OCI-M2 (cell line): Measurements from ENCODE around the gene NHLH1.

Source experiments
- DNase-seq: peaks from one replicate; lab custom pipeline; 2025; ENCODE audit not compliant: unreplicated experiment; lab: John Stamatoyannopoulos, UW

Gene NHLH1

GRCh38 chr1:160358073-160358472 lies 8.8 kb upstream of the NHLH1 start:
- DNase-seq, result no peak

DNA sequence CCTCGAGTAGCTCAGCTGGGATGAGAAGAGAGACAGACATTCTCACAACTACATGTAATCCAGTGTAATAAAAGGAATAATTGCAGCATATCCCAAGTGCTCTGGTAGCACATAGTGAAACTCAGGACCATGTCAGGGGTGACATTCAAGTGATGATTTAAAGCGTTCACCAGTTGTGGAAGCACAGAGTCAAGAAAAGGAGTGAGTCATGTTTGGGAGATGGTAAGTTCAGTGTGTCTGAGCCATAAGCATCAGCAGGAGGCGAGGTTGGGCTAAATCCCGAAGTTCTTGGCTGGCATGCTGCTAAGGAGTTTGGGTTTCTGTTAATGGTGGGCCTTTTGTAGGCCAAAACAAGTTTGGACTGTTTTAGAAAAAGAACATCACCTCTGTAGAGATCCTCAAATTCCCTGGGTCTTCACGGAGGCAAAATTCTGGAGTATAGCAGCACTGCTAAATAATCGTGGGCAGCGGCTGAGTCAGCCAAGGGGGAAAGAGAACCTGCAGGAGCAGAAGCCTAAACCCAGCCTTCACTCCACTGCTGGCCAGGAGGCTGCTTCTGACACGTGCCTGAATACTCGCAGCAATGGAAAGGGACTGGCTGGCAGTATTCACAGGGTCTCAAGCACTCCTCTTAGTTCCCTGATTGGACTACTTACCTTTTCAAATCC lies 7.2 kb upstream of the NHLH1 start:
- DNase-seq, result no peak

- DNase-seq, result no peak
Measured at GRCh38 chr1:160360227-160360695, 6.6 kb upstream of the NHLH1 start.

- no peak for DNase-seq
Measured at GRCh38 chr1:160361199-160361598, 5.7 kb upstream of the NHLH1 start.

GRCh38 chr1:160361814-160362167 lies 5.1 kb upstream of the NHLH1 start:
- no peak for DNase-seq

DNA sequence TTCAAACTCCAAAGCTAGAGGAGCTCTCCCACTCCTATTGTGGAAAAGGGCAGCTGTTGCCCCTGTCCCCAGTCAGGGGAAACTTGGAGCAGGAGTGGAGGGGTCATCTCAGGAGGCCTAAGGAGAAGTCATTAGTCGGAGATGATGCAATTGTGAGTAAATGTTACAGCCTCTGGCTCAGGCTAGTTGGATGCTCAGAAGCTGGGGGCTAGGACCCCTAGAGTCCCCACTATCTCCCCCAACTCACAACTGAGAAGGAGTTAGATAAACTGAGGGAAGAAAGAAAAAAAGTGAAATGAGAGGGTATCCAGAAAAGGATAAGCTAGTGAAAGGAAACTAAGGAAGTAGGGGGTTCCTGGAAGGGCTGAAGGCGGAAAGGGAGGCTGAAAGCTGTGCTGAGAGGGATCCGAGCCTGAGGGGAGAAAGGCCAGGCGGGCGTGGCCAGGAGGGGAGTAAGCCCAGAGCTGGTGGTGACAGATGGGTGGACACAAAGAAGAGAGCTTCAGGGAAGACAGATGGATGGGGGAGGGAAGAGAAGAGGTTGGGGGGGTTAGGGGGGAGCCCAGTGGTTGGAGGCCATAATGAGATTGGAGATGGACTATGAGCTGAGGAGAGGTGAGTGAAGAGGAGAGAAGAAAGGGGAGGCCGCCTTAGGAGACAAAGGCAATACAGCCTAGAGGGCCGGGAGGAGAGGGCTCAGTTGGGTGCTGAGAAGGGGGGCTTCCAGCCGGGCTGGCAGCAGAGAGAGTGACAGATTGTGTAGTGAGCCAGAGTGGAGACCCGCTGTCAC lies 4.5 kb upstream of the NHLH1 start:
- no peak for DNase-seq

DNA sequence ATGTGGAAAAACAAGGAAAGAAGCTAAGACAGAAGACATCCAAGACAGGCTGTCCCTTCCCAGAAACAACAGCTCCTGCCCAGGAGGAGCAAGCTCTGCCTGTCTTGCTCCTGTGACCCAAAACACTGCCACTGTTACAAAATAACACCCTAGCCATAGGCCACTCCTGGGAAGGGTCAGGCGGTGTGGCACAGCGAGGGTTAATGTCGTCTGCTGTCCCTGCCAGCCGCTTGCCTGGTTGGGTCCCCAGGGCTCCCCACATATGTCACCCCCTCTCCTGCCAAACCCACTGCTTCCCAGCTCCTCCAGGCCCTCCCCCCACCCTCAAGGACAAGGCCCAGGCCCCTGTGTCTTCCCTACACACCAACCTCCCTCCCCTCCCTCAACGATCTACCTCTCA lies 3.9 kb upstream of the NHLH1 start:
- no peak for DNase-seq

DNA sequence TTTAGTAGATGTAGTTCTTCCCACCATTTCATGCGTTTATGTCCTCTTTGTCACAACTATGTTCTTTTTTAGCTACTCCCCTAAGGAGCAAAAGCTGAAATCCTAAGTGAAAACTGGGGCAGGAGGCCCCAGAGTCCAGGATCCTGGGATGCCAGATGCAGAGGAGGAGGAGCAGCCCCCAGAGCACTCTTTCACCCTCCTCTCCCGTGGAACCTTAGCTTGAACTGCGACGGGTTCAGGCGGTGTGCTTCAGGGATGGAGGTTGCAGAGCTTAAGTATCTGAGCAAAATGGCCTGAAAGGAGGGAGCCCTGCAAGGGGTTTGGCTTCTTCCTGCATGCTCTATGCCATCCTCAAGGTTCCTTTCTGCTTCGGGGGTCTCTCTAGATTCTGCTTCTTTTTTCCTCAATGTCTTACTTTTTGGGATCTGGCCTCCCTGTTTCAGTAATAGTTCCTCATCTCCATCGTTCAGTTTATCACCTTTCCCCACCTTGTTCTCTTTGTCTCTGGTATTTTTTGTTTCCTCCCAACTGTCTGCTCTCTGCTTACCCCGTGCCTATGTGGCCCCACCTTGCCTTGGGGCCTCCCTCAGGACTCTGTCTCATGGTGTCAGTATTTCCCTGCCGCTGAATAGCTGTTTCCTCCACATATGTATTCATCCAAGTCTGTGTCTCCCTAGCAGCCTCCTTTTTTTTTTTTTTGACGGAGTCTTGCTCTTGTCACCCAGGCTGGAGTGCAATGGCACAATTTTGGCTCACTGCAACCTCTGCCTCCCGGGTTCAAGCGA lies 2.7 kb upstream of the NHLH1 start:
- DNase-seq, result no peak

DNA sequence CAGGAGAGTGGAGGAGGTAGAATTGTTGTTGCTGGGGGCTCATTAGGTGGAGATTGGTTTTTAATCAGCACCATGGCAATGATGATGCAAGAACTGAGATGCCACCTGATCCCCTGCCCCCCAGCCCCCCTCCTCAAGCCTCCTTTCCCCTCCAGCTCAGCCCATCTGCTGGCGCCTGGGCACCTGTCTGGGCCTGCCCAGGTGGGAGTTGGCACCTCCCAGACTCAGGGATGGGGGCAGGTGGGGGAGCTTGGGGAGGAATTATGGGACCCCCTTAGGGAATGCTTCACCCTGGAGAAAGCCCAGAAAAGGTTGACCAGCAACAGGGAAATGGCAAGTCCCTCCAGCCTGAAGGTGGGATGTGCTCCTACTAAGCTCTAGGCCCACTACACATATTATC lies 1.5 kb upstream of the NHLH1 start:
- no peak for DNase-seq

DNA sequence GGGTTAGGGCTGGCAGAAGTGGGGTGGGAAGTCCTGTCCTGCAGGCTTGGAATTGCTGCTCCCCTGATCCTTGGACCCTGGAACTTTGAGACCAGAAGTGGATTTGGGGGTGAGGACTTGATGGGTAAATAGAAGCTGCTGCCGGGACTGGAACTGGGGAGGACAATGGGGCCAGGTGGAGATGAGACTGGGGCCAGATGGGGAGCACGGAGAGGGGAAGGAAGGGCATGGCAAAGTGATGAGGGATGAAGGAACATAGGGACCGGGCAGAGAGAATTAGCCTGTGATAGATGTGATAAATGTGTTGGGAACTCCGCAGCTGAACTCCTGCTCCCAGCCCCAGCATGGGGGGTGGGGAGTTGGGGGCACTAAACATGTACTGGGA lies 637 bp downstream of the NHLH1 start:
- no peak for DNase-seq

DNA sequence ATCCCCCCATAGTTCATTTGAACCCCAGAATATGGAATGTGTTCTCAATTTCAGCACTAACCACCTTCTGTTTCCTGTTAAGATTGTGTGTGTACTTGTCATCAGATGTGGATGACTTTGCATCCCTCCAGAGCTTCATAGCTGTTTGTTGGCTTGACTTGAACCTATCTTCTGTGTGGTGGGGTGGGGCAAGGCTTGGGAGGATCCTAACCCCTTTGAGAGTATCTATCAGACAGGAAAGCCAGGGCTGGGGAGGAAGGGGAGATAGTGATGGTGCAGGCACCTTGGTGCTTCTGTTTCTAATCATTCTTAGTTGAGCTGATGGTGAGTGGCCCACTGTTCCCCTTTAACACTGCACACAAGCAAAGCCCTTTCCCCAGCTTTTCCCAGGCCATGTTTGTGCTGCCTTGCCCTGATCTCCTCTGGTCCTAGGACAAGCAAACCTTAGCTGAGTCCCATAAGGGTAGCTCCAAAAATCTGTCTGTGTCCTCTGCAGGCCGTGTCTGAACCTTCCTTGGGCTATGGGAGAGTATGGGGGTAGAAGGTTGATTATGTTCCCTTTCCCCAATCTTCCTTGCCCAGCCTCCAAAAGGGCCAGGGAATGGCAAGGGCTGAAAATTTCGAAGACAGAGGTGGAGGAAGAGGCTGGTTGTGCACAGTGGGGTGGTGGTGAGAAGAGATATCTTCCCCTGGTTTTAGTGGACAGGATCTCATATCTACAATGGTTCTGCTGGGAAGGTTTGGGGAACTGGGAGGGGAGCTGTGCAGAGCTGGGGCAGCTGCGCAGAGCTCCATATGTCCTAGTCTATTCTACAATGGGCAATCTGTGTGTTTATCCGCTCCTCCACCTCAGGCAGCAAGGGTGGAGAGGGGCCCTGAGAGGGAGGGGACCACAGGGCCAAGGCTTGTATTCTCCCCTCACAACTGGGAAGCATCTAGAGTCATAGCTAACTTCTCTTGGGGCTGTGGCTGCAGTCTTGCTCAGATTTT lies 1.4 kb downstream of the NHLH1 start:
- no peak for DNase-seq

DNA sequence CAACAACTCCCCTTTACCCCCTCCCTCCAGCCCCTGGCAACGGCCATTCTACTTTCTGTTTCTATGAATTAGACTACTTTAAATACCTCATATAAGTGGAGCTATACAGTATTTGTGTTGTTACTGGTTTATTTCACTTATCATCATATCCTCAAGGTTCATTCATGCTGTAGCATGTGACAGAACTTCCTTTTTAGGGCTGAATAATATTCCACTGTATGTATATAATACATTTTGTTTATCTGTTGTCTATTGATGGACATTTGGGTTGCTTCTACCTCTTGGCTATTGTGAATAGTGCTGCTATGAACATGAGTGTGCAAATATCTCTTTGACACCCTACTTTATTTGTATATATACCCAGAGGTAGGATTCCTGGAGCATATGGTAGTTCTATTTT lies 2.2 kb downstream of the NHLH1 start:
- DNase-seq, result no peak

DNA sequence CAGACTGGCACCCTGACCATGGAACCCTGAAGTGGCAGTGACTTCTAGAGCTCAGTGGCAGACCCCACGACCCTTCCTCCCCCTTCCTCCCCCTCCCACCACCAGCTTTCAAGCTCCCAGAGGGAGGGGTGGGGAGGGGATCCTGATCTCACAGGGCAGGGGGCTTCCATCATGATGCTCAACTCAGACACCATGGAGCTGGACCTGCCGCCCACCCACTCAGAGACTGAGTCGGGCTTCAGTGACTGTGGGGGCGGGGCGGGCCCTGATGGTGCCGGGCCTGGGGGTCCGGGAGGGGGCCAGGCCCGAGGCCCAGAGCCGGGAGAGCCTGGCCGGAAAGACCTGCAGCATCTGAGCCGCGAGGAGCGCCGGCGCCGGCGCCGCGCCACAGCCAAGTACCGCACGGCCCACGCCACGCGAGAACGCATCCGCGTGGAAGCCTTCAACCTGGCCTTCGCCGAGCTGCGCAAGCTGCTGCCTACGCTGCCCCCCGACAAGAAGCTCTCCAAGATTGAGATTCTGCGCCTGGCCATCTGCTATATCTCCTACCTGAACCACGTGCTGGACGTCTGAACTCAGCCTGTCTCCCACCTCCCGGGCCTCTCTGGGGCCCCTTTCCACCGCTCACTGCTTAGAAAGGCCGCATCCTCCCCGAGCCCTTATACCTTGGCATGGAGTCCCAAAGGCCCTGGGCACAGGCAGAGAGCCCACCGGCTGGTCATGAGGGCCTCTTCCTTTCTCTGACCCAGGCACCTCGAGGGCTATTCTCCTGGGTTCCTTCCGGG lies 3.9 kb downstream of the NHLH1 start:
- no peak for DNase-seq

GRCh38 chr1:160371346-160371631 lies 4.4 kb downstream of the NHLH1 start:
- no peak for DNase-seq

DNA sequence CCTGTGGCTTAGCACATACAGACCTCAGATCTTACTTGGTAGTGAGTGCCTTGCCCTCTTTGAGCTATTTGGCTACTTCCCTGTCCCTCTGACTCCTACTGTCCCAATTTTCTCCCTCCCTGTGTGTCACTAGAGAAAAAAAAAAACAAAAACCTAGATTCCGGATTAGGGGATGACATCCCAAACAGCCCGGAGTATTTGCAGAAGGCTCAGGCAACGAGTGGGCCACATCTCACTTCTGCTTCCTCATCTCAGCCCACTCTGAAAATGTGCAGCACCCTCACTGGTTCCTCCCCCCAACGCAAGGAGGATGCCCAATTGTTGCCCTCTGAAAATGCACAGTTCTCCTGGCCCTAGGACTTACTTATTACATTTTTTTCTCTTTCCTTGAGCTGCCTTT lies 4.9 kb downstream of the NHLH1 start:
- DNase-seq, result no peak

DNA sequence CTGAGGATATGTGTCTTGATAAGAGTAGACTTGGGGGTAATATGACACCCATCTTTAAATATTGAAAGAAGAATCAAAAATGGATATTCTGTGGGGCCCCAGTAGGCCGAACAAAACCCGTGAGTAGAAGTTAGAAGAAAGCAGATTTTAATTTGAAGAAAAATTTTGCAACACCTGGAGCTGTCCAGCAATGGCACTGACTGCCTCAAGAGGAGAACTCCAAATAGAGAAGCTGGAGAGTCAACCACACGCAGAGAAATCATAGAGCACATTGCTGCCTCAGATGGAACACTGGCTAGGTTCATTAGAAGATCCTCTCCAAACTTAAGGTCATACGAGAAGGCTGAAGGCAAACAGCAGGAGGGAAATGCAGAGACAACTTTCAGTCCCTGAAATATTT lies 6.8 kb downstream of the NHLH1 start:
- no peak for DNase-seq

- DNase-seq, result no peak
Measured at GRCh38 chr1:160374306-160375110, 7.6 kb downstream of the NHLH1 start.

- no peak for DNase-seq
Measured at GRCh38 chr1:160375788-160376524, 9.1 kb downstream of the NHLH1 start.
